T-helper 1 cell (primary cell): ENCODE results near the gene DCDC2C.
"Not testable (repeated sequence)": the region's sequence is repeated elsewhere in the genome, so short reads cannot be mapped to it uniquely, and the experiment has no call there.

Experiments
- DNase-seq, 5 donors: peaks; one replicate each; pipeline ENCODE4 v3.0.0-alpha.2; 2012 to 2020

The DCDC2C gene

GRCh38 chr2:3778851-3779495 lies 75.6 kb downstream of the DCDC2C start:
- no peak for DNase-seq

GRCh38 chr2:3779496-3780049 lies 76.2 kb downstream of the DCDC2C start:
- no peak for DNase-seq

- peak in 2 of 5 donors; percentile 25 to 72 for DNase-seq
Observed at GRCh38 chr2:3780477-3781402, 77.4 kb downstream of the DCDC2C start.

- DNase-seq: no peak
Observed at GRCh38 chr2:3784731-3785130, 81.4 kb downstream of the DCDC2C start.

- DNase-seq: no peak
Observed at GRCh38 chr2:3785220-3785889, 82.0 kb downstream of the DCDC2C start.

GRCh38 chr2:3785890-3786273 lies 82.5 kb downstream of the DCDC2C start:
- no peak for DNase-seq

GRCh38 chr2:3787768-3788167 lies 84.4 kb downstream of the DCDC2C start:
- no peak for DNase-seq

- no peak for DNase-seq
Observed at GRCh38 chr2:3789256-3789655, 85.9 kb downstream of the DCDC2C start.

- DNase-seq: no peak
Observed at GRCh38 chr2:3793249-3793648, 89.9 kb downstream of the DCDC2C start.

- DNase-seq: no peak
Observed at GRCh38 chr2:3801506-3801905, 98.1 kb downstream of the DCDC2C start.

GRCh38 chr2:3805201-3805939 lies 102.0 kb downstream of the DCDC2C start:
- DNase-seq: no peak

GRCh38 chr2:3806168-3806567 lies 102.8 kb downstream of the DCDC2C start:
- no peak for DNase-seq

GRCh38 chr2:3806730-3807129 lies 103.4 kb downstream of the DCDC2C start:
- DNase-seq: no peak

- no peak for DNase-seq
Observed at GRCh38 chr2:3807853-3808252, 104.5 kb downstream of the DCDC2C start.

- no peak for DNase-seq
Observed at GRCh38 chr2:3814706-3815245, 111.4 kb downstream of the DCDC2C start.

- DNase-seq: not testable (repeated sequence)
Observed at GRCh38 chr2:3817144-3817543, 113.8 kb downstream of the DCDC2C start.

- DNase-seq: no peak
Observed at GRCh38 chr2:3823748-3824147, 120.4 kb downstream of the DCDC2C start.

- no peak for DNase-seq
Observed at GRCh38 chr2:3827673-3828575, 124.5 kb downstream of the DCDC2C start.

GRCh38 chr2:3830796-3831195 lies 127.4 kb downstream of the DCDC2C start:
- no peak for DNase-seq

GRCh38 chr2:3837086-3837485 lies 133.7 kb downstream of the DCDC2C start:
- DNase-seq: no peak

GRCh38 chr2:3838348-3838747 lies 135.0 kb downstream of the DCDC2C start:
- DNase-seq: no peak
